ENCODE measurements around the gene FLNA.

Gene FLNA

DNA sequence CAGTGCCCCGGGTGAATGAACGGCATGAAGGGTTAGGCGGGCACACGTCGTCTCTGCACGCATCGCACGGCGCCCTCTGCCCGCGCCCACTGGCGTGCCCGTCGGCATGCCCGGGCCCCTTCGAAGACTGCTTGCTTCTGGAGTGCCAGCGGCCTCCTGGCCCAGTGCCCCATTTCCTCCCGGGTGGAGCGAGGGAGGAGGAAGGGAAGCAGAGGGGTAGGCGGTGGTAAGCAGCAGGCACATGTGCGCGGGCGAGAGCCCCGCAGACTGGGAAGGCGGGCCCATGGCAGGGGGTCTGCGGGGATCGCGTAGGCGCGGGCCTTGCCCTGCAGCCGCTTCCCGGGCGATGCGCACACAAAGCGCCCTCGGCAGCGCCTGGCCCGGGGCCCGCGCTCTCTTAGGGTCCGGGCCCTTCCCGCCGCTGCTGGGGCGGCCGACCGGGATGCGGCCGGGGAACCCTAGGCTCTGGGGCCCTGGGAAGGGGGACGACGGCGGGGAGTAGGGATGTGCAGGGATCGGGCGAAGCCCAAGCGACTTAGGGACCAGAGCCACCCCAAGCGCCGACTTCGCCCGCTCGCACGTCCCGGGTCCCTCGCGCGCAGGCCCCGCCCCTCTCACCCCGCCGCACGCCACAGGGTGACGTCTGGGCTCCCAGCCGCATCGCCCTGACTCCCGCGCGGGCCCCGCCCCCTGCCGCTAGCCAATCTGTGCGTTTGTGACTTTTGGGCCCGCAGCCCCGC lies 3.8 kb upstream of the FLNA start:
- no peak for DNase-seq (ENCODE audit: low read depth)

DNA sequence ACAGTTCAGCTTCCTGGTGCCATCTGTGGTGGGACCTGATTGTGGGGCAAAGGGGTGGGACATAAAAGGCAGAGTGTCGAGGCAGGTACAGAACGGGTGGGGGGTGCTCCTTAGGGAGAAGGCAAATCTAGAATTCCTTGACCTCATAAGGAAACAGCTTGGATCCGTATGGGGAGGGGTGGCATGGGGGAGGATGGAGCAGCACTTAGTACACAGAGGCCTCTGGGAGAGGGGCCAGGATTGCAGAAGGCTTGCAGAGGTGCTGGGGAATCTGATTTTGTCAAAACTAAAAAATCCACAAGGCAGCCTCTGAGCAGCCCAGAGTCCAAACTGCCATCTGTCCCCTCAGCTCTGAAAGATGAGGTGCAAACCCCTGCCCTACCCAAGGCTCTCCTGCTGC lies 2.3 kb upstream of the FLNA start:
- DNase-seq (ENCODE audit: low read depth): no peak

DNA sequence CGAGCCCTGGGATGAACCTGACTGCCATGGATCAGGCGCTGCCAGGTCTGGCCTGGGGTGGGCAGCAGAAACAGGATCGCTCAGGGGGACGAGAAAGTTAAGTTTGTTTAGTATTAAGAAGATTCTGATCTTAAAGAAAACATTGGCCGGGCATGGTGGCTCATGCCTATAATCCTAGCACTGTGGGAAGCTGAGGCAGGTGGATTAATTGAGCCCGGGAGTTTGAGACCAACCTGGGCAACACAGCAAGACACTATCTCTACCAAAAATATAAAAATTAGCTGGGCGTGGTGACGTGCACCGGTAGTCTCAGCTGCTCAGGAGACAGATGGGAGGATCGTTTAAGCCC lies 696 bp upstream of the FLNA start:
- DNase-seq (ENCODE audit: low read depth): no peak

DNA sequence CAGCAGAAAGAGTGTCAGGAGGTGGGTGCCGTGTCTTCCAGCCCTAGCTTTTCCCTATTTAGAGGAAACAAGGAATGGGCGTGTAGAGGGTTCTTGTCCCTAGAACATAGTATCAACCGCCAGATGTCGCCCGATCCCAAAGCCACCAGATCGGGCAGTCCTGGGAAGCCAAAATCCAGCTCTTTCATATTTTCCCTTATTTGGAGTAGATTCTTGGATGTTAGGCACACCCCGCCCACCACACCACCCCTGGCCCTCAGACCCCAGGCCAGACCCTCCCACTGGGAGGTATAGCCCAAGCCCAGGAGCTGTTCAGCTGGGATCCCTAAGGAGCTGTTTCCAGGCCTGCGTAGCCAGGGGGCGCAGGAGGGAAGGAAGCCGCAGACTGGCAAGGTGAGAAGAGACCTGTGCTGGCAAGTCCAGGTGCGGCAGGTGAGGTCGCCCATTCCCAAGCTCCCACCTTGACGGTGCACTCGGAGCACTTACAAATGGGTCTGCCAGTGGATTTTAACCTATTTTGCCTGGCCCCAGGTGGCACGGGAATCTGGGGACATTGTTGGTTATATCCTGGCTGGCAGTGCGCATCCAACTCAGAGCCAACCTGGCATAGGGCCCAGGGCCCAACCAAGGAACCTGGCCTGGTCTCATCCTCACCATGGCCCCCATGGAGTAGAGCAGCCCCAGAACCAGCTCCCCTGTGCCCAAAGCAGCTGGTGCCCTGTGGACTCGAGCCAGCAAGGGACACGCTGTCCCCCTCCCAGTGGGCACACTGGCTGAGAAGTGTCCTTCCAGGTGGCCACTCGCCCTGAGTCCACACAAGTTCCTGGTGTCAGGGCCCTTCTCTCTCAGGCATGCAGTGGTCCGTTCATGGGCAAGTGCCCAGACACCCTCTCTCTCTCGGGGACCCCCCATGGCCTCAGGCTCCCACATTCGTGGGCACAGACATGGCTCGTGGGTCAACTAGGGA lies 811 bp downstream of the FLNA start:
- DNase-seq (ENCODE audit: low read depth): peak; percentile 50

DNA sequence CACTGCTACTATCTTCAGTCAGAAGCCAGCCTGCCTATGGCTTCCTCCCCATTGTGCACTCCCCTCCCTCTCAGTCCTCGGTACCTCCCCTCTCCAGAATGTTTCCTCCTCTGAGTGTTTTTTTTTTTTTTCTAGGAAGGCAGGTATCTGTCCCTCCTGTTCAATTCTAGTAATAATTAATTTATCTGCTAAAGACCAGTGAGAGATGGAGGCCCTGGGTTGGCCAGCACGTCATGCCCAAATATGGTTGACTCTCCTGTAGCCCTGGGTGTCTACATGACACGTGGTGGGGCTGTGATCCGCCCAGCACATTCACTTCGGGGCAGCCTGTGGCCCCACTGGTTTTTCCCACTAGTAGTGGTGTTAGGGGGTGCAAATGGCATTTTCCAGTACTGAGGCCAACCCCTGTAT lies 1.8 kb downstream of the FLNA start:
- DNase-seq (ENCODE audit: low read depth): no peak

DNA sequence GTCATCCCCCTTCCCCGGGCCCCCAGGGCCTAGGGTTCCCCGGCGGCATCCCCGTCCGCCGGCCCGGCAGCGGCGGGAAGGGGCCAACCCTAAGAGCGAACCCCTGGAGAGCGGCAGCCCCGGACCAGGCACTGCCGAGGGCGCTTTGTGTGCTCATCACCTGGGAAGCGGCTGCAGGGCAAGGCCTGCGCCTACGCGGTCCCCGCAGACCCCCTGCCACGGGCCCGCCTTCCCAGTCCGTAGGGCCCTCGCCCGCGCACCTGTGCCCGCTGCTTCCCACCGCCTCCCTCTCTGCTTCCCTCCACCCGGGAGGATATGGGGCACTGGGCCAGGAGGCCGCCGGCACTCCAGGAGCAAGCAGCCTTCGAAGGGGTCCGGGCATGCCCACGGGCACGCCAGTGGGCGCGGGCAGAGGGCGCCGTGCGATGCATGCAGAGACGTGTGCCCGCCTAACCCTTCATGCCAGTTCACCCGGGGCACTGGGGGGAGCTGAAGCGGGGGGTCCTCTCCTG lies 2.6 kb downstream of the FLNA start:
- DNase-seq (ENCODE audit: low read depth): no peak

DNA sequence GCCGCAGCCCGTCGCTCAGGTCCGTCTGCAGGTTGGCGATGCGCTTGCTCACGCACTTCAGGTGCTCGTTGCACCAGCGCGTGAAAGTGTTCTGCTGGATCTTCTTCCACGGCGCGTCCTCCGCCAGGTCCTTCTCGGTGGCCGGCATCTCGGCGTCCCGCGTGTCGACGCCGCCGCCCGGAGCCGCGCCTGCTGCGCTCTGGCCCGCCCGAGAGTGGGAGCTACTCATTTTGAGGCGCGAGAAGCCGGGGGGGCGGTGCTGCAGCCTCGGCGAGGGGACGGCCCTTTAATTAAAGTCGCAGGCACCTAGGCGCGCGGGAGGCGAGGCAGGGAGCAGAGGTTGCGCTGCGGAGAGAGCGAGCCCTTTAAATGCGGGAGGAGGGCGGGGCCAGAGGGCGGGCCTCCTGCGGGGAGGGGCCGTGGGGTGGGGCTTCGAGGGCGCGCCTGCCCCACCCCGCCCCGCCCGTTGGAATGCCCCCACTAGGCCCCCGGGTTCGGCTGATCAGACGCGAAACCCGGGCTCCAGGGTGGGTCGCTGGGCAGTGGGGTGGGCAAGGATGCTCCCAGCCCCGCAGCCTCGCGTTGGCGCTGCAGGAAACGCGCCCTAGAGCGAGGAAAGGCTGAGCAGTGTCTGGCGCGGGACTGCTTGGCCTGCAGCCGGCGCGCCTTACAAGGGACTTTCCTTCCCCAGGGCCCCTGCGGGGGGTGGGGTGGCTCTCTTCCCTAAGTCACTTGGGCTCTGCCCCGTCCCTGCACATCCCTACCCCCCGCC lies 3.2 kb downstream of the FLNA start:
- DNase-seq (ENCODE audit: low read depth): peak; percentile 88

DNA sequence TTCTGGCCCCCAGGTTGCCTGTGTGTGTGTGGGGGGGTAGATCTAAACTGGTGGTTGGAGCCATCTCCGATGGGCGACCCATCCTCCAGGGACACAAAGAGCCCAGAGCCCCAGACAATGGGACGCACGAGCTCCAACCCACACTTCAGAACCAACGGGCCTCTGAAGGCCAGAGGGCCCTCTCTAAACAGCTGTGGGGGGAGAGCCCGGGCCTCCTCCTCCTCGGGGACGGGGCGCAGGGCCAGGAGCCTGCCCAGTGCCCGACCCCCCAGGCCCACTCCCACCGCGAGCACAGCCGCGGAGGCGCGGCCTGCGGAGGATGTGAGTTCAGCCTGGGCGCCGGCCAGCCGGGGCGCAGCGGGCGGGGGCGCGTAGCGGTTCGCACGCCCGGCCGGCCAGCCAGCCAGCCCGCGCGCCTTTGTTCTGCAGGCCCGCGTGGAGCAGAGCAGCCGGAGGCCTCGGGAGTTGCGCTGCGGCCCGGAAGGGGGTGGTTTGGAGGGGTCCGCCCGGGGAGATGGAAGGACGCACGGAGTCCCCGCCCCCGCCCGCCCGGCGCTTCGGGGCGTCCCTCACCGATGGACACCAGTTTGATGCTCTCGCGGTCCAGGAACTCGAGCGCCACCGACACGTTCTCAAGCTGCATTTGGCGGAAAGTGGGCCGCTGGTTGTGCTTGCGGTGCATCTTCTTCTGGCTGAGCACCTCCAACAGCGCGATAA lies 4.0 kb downstream of the FLNA start:
- no peak for DNase-seq (ENCODE audit: low read depth)

DNA sequence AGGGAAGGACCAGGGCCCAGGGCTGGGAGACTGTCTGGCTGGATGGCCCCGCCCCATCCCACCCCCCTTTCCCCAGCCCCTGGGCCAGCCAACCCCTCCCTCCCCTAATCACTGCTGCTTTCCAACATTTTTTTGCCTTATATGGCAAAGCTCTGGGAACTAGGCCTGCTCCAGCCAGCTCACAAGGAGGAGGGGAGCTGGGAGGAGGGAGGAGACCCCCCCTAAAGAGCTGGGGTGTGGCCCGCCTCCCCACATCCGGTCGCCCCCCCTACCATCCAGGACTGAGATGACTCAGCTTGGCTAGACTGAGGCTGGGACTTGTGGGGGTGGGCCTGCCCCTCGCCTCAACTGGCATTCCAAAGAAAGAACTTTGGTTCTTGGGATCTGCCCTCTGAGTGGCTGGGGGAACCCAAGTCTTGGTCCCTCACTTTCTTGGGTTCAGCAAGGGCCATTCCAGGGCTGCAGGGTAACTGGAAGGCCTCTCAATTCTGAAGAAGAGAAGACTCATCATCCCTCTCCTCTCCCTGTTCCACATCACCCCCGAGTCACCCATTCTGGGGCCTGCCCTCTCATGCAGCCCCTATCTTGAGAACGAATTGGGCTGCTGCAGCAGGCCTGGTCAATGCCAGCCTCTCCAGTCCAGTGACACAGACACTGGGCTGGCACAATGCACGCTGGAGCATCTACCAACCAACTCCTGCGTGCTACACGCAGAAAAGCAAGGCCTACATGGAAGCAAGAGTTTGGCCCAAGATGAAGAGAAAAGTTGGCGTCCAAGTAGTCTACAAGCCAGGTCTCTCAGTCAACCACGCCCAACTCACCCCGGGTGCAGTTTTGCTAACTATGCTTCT lies 4.8 kb downstream of the FLNA start:
- DNase-seq (ENCODE audit: low read depth): peak; percentile 90

DNA sequence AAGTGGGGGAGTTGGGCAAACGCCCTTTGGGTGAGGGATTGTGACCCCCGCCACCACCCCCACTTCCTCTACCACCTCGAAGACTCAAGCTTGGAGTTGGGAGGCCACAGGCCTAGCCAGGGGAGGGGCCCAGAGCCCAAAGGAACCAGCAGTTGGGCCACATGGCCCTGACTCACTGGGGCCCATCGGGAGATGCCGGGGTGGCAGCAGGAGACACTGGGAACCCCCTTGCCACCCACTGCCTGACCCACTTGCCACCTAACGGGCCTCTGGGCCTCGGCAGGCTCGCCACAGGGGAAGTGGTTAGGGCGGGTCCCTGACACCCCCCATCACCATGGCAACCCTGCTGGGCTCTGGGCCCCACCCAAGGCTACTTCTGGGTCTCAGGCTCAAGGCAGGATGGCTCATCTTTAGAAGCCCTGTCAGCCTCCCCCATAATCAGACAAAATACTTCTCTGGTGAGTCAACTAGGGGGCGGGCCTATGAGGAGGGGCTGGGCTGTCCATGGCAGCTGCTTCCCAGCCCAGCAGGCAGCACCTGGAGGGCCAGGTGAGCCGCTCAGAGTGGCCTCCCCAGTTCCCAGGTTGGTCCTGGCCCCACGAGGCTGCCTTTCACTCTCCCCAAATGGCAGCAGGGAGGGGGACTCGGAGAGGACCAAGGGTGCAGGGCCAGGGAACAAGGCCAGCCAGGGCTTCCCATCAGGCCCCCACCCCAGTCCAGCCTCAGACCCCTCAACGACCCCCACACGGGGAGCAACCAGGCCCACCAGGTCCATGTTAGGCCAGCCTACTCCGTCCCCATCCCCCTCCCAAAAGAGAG lies 5.6 kb downstream of the FLNA start:
- DNase-seq (ENCODE audit: low read depth): peak; percentile 87

DNA sequence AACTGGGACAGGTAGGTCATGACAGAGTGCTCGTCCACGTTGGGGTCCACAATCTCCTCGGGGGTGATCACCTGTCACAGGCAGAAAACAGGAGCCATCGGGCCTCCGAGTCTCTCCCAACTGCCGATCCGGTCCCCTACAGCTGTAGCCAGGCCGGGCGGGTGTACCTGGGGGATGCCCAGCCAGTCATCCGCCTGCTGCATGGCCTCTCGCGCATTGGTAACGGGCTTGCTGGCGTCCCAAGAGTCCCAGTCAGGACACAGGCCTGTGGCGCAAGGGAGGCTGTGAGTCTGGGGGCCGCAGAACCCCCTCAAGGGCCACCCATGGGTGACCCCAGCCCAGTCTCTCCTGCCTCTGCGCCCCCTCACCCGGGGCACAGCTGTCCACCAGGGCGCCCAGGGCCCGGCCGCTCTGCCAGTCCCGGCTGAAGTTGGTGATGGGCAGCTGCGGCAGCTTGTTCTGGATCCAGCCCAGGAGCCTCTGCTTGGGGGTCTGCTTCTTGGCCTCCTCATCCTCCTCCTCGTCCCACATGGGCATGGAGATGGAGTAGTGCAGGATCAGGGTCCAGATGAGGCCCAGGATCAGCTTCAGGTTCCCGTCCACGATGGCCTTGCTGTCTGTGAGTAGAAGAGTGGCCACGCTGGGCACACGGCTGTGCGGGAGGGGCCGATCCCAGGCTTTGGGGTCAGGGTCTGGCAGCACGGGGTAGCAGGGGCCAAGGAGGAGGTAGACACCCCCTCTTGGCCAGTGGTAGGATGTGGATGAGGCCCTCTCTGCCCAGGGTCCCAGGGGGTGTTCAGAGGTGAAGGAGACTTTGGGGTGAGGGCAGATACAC lies 6.7 kb downstream of the FLNA start:
- DNase-seq (ENCODE audit: low read depth): no peak

DNA sequence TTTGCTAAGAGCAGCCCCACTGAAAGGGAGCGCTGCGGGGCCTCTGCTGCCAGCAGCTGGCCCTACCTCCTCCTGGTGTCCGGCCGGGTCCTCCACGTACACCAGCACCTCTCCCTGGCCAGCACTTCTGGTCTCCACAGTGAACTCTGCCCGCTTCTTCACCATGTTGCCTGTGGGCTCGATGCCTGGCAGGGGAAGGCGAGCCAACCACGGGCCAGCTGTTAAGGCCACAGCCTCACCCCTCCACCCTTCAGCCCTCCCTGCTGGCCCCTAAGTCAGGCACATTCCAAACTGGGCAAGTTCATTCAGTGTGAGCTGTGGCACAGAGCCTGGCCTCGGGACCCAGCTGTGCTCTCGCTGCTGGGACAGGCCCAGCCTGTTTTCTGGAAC lies 7.8 kb downstream of the FLNA start:
- no peak for DNase-seq (ENCODE audit: low read depth)

DNA sequence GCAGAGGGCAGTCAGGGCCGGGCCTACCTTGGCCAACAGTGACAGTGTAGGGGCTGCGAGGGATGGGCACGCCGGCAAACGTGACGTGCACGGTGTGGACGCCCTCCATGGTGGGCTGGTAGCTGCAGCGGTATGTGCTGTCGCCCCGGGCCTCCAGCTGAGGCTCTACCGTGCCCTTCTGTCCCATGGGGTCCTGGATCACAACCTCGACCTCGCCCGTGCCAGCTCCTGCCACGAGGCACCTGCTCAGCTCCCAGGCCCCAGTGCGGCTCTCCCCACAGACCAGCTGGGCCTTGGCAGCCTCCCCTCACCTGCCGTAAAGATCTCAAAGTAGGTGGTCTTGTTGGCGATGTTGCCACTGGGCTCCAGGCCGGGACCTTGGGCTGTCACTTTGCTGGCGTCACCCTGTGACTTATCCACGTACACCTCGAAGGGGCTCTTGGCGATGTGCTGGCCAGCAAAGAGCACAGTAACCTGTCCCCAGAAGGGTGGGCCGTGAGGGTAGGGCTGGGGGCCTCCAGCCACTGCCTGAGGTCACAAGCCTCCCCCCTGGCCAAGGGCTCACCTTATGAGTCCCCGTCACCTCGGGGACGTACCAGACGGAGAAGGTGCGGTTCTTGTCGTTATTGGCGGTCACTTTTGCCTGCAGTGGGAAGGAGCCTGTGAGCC lies 8.3 kb downstream of the FLNA start:
- DNase-seq (ENCODE audit: low read depth): no peak

DNA sequence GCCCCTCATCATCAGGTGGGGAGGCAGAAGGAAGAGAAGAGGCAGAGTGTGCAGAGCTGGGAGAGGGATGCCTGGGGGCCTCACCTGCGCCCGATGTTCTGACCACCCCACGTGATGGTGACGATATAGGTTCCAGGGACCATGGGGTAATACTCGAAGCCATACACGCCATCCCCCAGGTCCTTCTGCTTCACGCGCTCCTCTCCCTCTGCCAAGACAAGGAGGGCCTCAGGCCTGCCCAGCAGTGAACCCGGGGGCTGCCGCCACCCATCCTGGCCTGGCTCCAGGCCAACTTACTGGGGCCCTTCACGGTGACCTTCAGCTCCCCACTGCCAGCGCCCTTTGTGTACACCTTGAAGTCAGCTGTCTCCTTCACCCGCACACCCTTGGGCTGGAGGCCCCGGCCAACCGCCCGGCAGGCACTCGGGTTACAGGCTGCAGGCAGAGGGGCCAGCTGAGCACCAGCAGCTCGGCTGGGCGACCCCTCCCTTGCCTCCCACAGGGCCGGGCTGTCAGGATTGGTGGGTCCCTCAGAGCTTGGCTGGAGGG lies 9.3 kb downstream of the FLNA start:
- DNase-seq (ENCODE audit: low read depth): no peak

DNA sequence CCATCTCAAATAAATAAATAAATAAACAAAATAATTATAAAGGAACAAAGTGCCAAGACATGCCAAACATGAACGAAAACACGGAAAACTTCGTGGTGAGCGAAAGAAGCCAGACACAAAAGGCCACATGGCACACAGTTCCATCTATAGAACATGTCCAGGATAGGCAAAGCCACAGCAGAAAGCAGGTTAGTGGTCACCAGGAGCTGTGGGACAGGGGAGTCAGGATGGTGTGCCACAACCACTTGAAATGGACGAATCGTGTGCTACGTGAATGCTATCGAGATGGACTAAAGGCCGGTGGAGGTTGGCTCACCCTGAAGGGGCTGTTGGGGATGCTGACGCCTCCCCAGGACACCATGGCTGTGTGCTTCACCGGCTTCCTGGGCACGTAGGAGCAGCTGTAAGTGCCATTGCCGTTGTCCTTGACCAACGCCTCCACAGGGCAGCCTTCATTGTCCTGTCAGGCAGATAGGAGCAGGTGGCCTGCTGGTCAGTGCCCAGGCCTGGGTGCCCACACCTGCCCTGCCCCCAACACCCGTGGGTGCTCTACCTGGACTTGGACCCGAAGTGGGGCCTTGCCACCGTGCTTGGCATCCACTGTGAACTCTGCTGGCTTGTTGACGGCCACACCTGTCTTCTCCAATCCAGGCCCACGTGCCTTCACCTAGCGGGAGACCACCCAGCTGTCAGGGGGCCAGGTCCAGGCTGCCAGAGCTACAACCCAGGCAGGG lies 10.6 kb downstream of the FLNA start:
- DNase-seq (ENCODE audit: low read depth): no peak

DNA sequence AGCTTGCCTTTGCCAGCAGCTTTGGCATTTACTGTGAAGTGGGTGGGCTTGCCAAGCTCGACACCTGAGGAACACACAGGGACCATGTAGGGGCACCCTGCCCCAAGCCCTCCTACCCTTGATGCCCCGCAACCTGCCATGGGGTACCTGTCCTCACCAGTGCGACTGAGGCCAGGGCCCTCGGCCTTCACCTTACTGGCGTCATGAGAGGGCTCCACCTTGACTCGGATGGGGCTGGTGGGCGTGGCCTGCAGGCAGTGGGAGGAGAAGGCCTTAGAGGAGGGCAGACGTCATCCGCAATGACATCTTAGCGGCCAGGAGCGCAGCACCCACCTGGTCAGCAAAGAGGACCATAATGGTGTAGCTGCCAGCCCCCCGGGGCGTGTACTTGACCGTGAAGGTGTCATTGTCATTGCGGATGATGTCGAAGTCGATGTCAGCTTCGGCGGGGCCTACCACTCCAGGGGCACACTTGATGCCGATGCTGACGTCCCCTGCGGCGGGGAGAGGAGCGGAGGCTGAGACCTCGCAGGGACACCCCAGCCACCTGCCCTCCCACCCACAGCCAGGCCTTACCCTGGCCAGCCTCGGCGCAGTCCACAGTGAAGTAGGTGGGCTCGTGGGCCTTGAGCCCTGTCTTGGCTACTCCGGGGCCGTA lies 12.2 kb downstream of the FLNA start:
- DNase-seq (ENCODE audit: low read depth): no peak

DNA sequence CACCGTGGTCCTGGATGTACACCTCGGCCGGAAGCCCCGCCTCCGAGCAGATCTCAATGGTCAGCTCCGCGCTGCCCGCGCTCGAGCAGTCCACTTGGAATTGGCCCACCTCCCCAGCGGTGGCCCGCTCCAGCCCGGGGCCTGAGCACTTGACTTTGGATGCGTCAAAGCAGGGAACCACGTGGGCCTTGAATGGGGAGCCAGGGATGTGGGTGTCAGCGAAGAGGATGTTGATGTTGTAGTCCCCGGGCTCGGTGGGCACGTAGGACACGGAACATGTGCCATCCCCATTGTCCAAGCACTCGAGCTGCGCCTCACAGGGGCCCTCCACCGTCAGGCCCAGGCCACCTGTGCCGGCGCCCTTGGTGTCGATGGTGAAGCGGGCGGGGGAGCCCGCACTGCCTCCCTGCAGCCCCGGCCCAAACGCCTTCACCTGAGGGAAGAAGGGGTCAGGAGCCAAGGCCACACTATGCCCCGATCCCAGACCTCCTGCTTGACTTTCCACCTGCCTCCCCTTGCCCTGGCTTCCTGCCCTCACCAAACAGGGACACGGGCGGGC lies 14.2 kb downstream of the FLNA start:
- DNase-seq (ENCODE audit: low read depth): no peak
